H1 (cell line): ENCODE measurements around the gene MAP2K7. TPM values are rescaled to one million over a fixed set of nuclear protein-coding genes. Genes with fewer than 3 reads are reported as not detected.
"Not testable (repeated sequence)": the region's sequence is repeated elsewhere in the genome, so short reads cannot be mapped to it uniquely, and the experiment has no call there.

ENCODE experiments used
- CTCF ChIA-PET: fragments of 300-600 bp; sonication (Branson Sonifier 250); formaldehyde crosslinking; loops from one replicate; lab custom pipeline; 2021; ENCODE audit not compliant: partially characterized antibody; lab: Charles Lee
- POLR2A ChIA-PET: fragments of 300-600 bp; sonication (Branson Sonifier 250); formaldehyde crosslinking; loops from one replicate; lab custom pipeline; 2021; ENCODE audit warnings: inconsistent platforms; ENCODE audit not compliant: partially characterized antibody; lab: Charles Lee
- DNase-seq, 2 experiments: peaks; one replicate each; pipeline versions ENCODE4 v3.0.0 to v3.0.0-alpha.2; 2010 to 2022; ENCODE audit warnings: low spot score in 2 of 2, low read depth in 1 of 2, mixed read lengths in 1 of 2
- FAIRE-seq: peaks from 2 replicates; lab custom pipeline; 2011; peaks lifted over from hg19 to GRCh38; lab: Jason Lieb, UNC
- H2AFZ ChIP-seq: 2 replicates; pipeline ENCODE4 v1.8.1; 2012; ENCODE audit warnings: low read length, inconsistent platforms
- H2AK5ac ChIP-seq: 2 replicates; pipeline ENCODE4 v1.6.1; 2013; ENCODE audit warnings: low read depth, low read length
- H2BK120ac ChIP-seq: replicated peaks from 2 replicates; pipeline ENCODE3; 2013; ENCODE audit warnings: low read depth, low read length, inconsistent platforms
- H2BK12ac ChIP-seq: 2 replicates; pipeline ENCODE4 v1.6.1; 2013; ENCODE audit warnings: low read depth, low read length
- H2BK15ac ChIP-seq: 2 replicates; pipeline ENCODE4 v1.6.1; 2013; ENCODE audit warnings: low read length
- H2BK20ac ChIP-seq: 2 replicates; pipeline ENCODE4 v1.6.1; 2013; ENCODE audit warnings: low read length
- H2BK5ac ChIP-seq: 2 replicates; pipeline ENCODE4 v1.6.1; 2013; ENCODE audit warnings: low read depth, low read length
- H3K14ac ChIP-seq: 2 replicates; pipeline ENCODE4 v1.6.1; 2013; ENCODE audit warnings: inconsistent platforms; ENCODE audit not compliant: insufficient read length
- H3K18ac ChIP-seq: 2 replicates; pipeline ENCODE4 v1.6.1; 2013; ENCODE audit warnings: low read length; ENCODE audit errors: extremely low read depth
- H3K23ac ChIP-seq: 2 replicates; pipeline ENCODE4 v1.6.1; 2013; ENCODE audit warnings: inconsistent platforms; ENCODE audit not compliant: insufficient read length
- H3K23me2 ChIP-seq: 2 replicates; pipeline ENCODE4 v1.6.1; 2013; ENCODE audit warnings: low read depth, low read length
- H3K27ac ChIP-seq: 2 replicates; pipeline ENCODE4 v1.6.1; 2011; ENCODE audit warnings: low read depth, low read length, inconsistent platforms
- H3K27me3 ChIP-seq, 4 experiments: replicated peaks in 1 of 4; 1 replicate in 1 of 4; 2 replicates in 3 of 4; pipeline versions ENCODE4 v1.6.1 to v1.8.1; 2011 to 2013; ENCODE audit warnings: low read length in 3 of 4, mild to moderate bottlenecking in 3 of 4, inconsistent platforms in 2 of 4, mixed read lengths in 2 of 4, moderate library complexity in 1 of 4; ENCODE audit not compliant: control insufficient read depth in 3 of 4, insufficient read depth in 3 of 4; ENCODE audit errors: extremely low read depth in 1 of 4
- H3K36me3 ChIP-seq, 4 experiments: 2 replicates each; pipeline versions ENCODE4 v1.6.1 to v1.8.1; 2011 to 2013; ENCODE audit warnings: mild to moderate bottlenecking in 4 of 4, low read length in 3 of 4, moderate library complexity in 2 of 4, control low read depth in 1 of 4, inconsistent platforms in 1 of 4; ENCODE audit not compliant: insufficient read depth in 4 of 4, control insufficient read depth in 2 of 4
- H3K4ac ChIP-seq: replicated peaks from 2 replicates; pipeline ENCODE3; 2013; ENCODE audit warnings: low read length, low read depth, mixed read lengths, inconsistent platforms; ENCODE audit not compliant: insufficient read length
- H3K4me1 ChIP-seq, 4 experiments: replicated peaks in 1 of 4; 1 replicate in 1 of 4; 2 replicates in 3 of 4; pipeline versions ENCODE4 v1.6.1 to v1.8.1; 2011 to 2013; ENCODE audit warnings: low read length in 3 of 4, inconsistent platforms in 2 of 4, mixed read lengths in 1 of 4; ENCODE audit not compliant: insufficient read depth in 4 of 4, control insufficient read depth in 3 of 4
- H3K4me2 ChIP-seq, 2 experiments: 2 replicates each; pipeline versions ENCODE4 v1.6.1 to v1.8.1; 2011 to 2013; ENCODE audit warnings: low read depth in 2 of 2, low read length in 2 of 2, control low read depth in 1 of 2, inconsistent platforms in 1 of 2, mild to moderate bottlenecking in 1 of 2; ENCODE audit not compliant: insufficient read depth in 1 of 2
- H3K4me3 ChIP-seq, 4 experiments: fragments of 200-600, 300-600 bp in 1 of 4; sonication (generic), shearing (Covaris generic), sonication (Bioruptor Twin) in 1 of 4; 2 replicates each; pipeline versions ENCODE4 v1.5.1 to v1.8.1; 2011 to 2016; ENCODE audit warnings: low read length in 4 of 4, low read depth in 3 of 4, control low read depth in 2 of 4, inconsistent platforms in 2 of 4, mild to moderate bottlenecking in 2 of 4, mixed read lengths in 1 of 4, moderate library complexity in 1 of 4; ENCODE audit not compliant: insufficient read depth in 2 of 4; ENCODE audit errors: extremely low read depth in 1 of 4
- H3K56ac ChIP-seq: replicated peaks from 2 replicates; pipeline ENCODE3; 2013; ENCODE audit warnings: low read depth, mild to moderate bottlenecking, mixed read lengths, low read length, inconsistent platforms; ENCODE audit not compliant: insufficient read length
- H3K79me1 ChIP-seq: 2 replicates; pipeline ENCODE4 v1.6.1; 2013; ENCODE audit warnings: low read depth, low read length, control low read depth
- H3K79me2 ChIP-seq, 2 experiments: 2 replicates each; pipeline versions ENCODE4 v1.6.1 to v1.8.1; 2012 to 2013; ENCODE audit warnings: low read length in 2 of 2, mild to moderate bottlenecking in 2 of 2, inconsistent platforms in 1 of 2; ENCODE audit not compliant: insufficient read depth in 2 of 2, control insufficient read depth in 1 of 2
- H3K9ac ChIP-seq, 4 experiments: replicated peaks in 1 of 4; 1 replicate in 1 of 4; 2 replicates in 3 of 4; pipeline versions ENCODE4 v1.6.1 to v1.8.1; 2011 to 2013; ENCODE audit warnings: low read depth in 3 of 4, low read length in 3 of 4, control low read depth in 2 of 4, mild to moderate bottlenecking in 2 of 4, moderate library complexity in 2 of 4, inconsistent platforms in 1 of 4; ENCODE audit errors: extremely low read depth in 1 of 4
- H3K9me3 ChIP-seq, 2 experiments: 2 replicates each; pipeline versions ENCODE4 v1.6.1 to v1.8.1; 2012 to 2013; ENCODE audit warnings: mild to moderate bottlenecking in 2 of 2, moderate library complexity in 2 of 2, control low read depth in 1 of 2, inconsistent platforms in 1 of 2, low read depth in 1 of 2, low read length in 1 of 2, mixed read lengths in 1 of 2; ENCODE audit not compliant: insufficient read depth in 2 of 2
- H4K20me1 ChIP-seq, 2 experiments: replicated peaks in 1 of 2; 2 replicates each; pipeline versions ENCODE3 to v1.8.1; 2011 to 2013; ENCODE audit warnings: inconsistent platforms in 2 of 2, low read length in 2 of 2, mild to moderate bottlenecking in 1 of 2; ENCODE audit not compliant: insufficient read depth in 2 of 2, control insufficient read depth in 1 of 2
- H4K5ac ChIP-seq: 2 replicates; pipeline ENCODE4 v1.6.1; 2013; ENCODE audit warnings: low read length, low read depth, mixed read lengths, inconsistent platforms; ENCODE audit not compliant: insufficient read length
- H4K8ac ChIP-seq: 2 replicates; pipeline ENCODE4 v1.8.0; 2013; ENCODE audit warnings: mild to moderate bottlenecking, moderate library complexity, low read length, inconsistent platforms; ENCODE audit not compliant: insufficient read depth; ENCODE audit errors: extremely low read depth
- H4K91ac ChIP-seq: replicated peaks from 2 replicates; pipeline ENCODE3; 2013; ENCODE audit warnings: low read length, mixed read lengths, inconsistent platforms; ENCODE audit not compliant: insufficient read length
- WGBS, 2 experiments: shearing (Covaris generic) in 1 of 2; methylation state at CpG; one replicate each; pipeline versions ENCODE4 v1.1.6 to v1.1.7; 2013 to 2015; ENCODE audit warnings: low lambda C conversion rate in 2 of 2, mixed read lengths in 2 of 2, inconsistent platforms in 1 of 2, low coverage in 1 of 2, missing lambda C conversion rate in 1 of 2; ENCODE audit not compliant: insufficient replicate concordance in 2 of 2, insufficient coverage in 1 of 2, insufficient read length in 1 of 2; ENCODE audit errors: extremely low coverage in 1 of 2, missing lambda C conversion rate in 1 of 2; 5-methylcytosine and 5-hydroxymethylcytosine counted together
- polyA plus RNA-seq, 7 experiments: library from polyadenylated mRNA; depleted of rRNA in 3 of 7; stranded (reverse) in 5 of 7; unstranded in 2 of 7; fragments of >200 nt in 5 of 7; fragments of 200-250 nt in 2 of 7; gene quantifications; 1 replicate in 5 of 7; 2 replicates in 1 of 7; 4 replicates in 1 of 7; pipeline versions ENCODE4 v1.2.1 to v1.2.3, GENCODE V29; 2011 to 2013; ENCODE audit warnings: missing spikeins in 2 of 7, mixed read lengths in 2 of 7
- total RNA-seq: library from RNA; stranded (reverse); fragmentation: NEBNext Ultra II Directional; extraction: Animal tissue kit (Norgen Biotek cat#: 25700); gene quantifications from 2 replicates; pipeline ENCODE4 v1.2.1, GENCODE V29; 2021

MAP2K7 gene
- total and polyA plus RNA-seq, 2 of the 8 experiments (the other 6 are each of a cell fraction or from before 2014, with no cell fraction given): 8.9 to 38.3 TPM

DNA sequence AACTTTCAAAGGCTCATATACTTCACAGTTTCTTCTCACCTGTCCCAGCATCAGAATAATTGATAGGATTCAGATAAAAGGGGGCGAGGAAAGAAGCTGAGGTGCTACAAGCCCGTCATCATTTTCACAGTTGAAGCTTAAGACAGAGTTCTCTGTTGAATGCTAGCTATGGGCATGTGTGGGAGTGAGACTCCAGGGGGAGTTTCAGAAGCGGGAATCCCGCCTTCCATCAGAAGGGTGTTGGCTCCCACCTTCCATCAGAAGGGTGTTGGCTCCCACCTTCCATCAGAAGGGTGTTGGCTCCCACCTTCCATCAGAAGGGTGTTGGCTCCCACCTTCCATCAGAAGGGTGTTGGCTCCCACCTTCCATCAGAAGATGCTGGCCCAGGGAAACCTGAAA, 57.4 kb downstream of the MAP2K7 start:
- H4K20me1 ChIP-seq, H3K4ac ChIP-seq, FAIRE-seq, H3K14ac ChIP-seq, H2BK12ac ChIP-seq, H4K8ac ChIP-seq, H3K9ac ChIP-seq, H3K18ac ChIP-seq, H4K91ac ChIP-seq, H2BK120ac ChIP-seq, H3K9me3 ChIP-seq, H3K56ac ChIP-seq, H3K23me2 ChIP-seq, H2AFZ ChIP-seq, H3K4me1 ChIP-seq, H3K4me3 ChIP-seq, DNase-seq, H3K23ac ChIP-seq, H3K27ac ChIP-seq, H2BK5ac ChIP-seq, H3K4me2 ChIP-seq, H2AK5ac ChIP-seq, H3K79me1 ChIP-seq, H2BK15ac ChIP-seq, H4K5ac ChIP-seq, H3K27me3 ChIP-seq, H3K79me2 ChIP-seq, H2BK20ac ChIP-seq: not testable (repeated sequence)
- WGBS, 2 experiments: 94% methylated on average over 4 of the region's 4 CpGs; no CpG with 5 or more reads in 1 of the 2 experiments
- peaks cover 20 to 51% (median 42%) of the 10 kb centered on the region in 4 experiments for H3K36me3 ChIP-seq
- CTCF ChIA-PET: interaction anchor here (1.1 to 2.9 kb wide), 7 partner anchors 9 to 42 kb away, joined by 3 to 12 read pairs (median 5); partner anchors contain the start of gene TIMM44
- POLR2A ChIA-PET: interaction anchor here (0.6 to 4.5 kb wide), 7 partner anchors 8 to 82 kb away, joined by 3 to 23 read pairs (median 3); partner anchors contain the start of genes CTXN1 and TIMM44
